AG09309 (cell line): ENCODE data around the gene ACBD7.

Source experiments
- DNase-seq: peaks from one replicate; pipeline ENCODE4 v3.0.0-alpha.2; 2010; ENCODE audit warnings: low read depth
- H3K4me3 ChIP-seq: 2 replicates; pipeline ENCODE4 v1.5.1; 2011; ENCODE audit warnings: mild to moderate bottlenecking, low read depth, low read length, moderate library complexity; ENCODE audit not compliant: control insufficient read depth
- TF ChIP-seq, protein P1 (sequence below): IDR thresholded peaks from 2 replicates; pipeline ENCODE4 v1.5.1; 2011; ENCODE audit warnings: mild to moderate bottlenecking, low read depth, low read length, inconsistent platforms; ENCODE audit not compliant: insufficient read depth, control insufficient read depth; ENCODE audit errors: missing control alignments

The ACBD7 gene

DNA sequence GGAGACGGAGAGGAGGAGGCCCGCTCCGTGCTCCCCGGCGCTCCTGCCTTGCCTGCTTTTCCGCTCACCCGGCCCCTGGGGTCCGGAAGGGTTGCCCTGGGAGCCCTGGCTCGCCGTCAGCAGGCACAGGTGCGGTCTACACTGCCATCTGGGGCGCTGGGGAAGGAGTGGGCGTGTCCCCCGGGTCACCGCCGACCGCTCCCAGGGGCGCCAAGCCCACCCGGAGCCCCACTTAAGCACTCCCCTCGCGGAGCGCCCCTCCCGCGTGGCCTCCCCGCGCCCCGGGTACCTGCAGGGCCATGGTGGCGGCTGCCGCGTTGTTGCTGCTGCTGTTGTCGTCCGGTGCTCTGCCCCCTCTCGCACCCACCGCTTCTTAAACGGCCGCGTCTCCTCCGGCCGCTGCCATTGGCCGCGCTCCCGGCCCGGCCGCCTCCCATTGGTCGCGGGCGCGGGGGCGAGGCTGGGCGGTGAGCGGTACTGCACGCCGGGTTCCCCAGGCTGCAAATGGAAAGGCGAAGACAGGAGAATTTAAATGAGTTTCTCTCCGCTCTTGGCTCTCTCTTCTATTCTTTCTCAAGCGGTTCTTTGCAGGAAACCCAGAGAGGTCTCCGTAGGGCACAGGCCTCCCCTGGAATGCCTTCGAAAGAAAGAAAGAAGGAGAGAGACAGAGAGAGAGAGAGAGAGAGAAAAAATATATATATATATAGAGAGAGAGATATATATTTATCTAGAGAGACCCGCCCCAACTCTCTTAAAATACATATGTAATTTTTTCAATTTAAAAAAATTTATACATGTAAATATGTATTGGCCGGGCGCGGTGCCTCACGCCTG lies at the start of gene ACBD7:
Gene ACBD7 (minus strand): TSS at position 349 of the 834 bp plus-strand sequence. CDS start 48 bp downstream, at position 301.
- TF ChIP-seq, protein P1, sequence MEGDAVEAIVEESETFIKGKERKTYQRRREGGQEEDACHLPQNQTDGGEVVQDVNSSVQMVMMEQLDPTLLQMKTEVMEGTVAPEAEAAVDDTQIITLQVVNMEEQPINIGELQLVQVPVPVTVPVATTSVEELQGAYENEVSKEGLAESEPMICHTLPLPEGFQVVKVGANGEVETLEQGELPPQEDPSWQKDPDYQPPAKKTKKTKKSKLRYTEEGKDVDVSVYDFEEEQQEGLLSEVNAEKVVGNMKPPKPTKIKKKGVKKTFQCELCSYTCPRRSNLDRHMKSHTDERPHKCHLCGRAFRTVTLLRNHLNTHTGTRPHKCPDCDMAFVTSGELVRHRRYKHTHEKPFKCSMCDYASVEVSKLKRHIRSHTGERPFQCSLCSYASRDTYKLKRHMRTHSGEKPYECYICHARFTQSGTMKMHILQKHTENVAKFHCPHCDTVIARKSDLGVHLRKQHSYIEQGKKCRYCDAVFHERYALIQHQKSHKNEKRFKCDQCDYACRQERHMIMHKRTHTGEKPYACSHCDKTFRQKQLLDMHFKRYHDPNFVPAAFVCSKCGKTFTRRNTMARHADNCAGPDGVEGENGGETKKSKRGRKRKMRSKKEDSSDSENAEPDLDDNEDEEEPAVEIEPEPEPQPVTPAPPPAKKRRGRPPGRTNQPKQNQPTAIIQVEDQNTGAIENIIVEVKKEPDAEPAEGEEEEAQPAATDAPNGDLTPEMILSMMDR, result peak; percentile 19
- DNase-seq, result no peak
- H3K4me3 ChIP-seq, result peak within 1 kb of the TSS; percentile 52

- H3K4me3 ChIP-seq, result no peak overlapping the region
- TF ChIP-seq, protein P1, result no peak
- DNase-seq, result no peak
Measured at GRCh38 chr10:15137636-15138035, 49.1 kb upstream of the ACBD7 start.

- H3K4me3 ChIP-seq, result no peak overlapping the region
- TF ChIP-seq, protein P1, result no peak
- no peak for DNase-seq
Measured at GRCh38 chr10:15137036-15137359, 48.4 kb upstream of the ACBD7 start.

DNA sequence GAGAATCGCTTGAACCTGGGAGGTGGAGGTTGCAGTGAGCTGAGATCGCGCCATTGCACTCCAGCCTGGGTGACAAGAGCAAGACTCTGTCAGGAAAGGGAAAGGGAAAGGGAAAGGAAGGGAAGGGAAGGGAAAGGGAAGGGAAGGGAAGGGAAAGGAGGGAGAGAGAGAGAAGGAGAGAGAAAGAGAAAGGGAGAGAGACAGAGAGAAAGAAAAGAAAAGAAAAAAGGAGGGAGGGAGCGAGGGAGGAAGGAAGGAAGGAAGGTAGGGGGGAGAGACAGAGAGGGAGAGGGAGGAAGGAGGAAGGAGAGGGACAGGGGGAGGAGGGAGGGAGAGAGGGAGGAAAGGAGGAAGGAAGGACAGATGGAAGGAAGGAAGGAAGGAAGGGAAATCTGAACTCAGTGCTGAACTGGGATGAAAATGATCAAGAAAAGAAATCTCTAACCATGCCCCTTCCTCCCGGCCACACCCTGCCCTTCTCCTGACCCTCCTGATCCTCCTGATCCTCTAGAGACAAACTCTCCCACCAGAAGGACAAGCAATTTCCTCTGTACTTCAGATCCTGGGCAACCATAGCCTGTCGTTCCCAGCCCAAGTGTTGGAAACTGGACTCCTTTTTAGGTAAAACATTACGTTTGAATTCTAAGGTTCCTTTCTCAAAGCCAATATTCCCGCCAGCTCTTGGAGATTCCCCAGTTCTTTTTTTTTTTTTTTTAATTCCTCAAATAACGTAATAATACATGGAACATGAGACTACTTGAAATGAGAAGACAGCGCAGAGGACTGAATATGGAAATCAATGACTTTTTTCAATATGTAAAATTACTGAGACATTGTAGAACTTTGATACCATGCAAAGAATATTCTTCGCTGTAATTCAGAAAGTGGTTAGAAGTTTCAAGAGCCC lies 47.8 kb upstream of the ACBD7 start:
- TF ChIP-seq, protein P1, result no peak
- no peak overlapping the region for H3K4me3 ChIP-seq
- DNase-seq, result no peak

GRCh38 chr10:15131330-15131729 lies 42.8 kb upstream of the ACBD7 start:
- TF ChIP-seq, protein P1, result no peak
- no peak for DNase-seq
- H3K4me3 ChIP-seq, result no peak overlapping the region

GRCh38 chr10:15124908-15125307 lies 36.3 kb upstream of the ACBD7 start:
- TF ChIP-seq, protein P1, result no peak

More at GRCh38 chr10:15124908-15125307, 36.3 kb upstream of the ACBD7 start:
- H3K4me3 ChIP-seq, result no peak overlapping the region
- DNase-seq, result no peak
